BLaER1 (cell line): ENCODE results near the gene DRAM1.

ENCODE experiments used
- H3K27ac ChIP-seq: shearing (Covaris generic); formaldehyde crosslinking; 2 replicates; pipeline ENCODE4 v1.8.1; 2022
- H3K27me3 ChIP-seq: shearing (Covaris generic); formaldehyde crosslinking; 2 replicates; pipeline ENCODE4 v1.8.1; 2022
- H3K36me3 ChIP-seq: shearing (Covaris generic); formaldehyde crosslinking; 2 replicates; pipeline ENCODE4 v1.8.1; 2022
- H3K4me1 ChIP-seq: shearing (Covaris generic); formaldehyde crosslinking; 2 replicates; pipeline ENCODE4 v1.8.1; 2022
- H3K4me2 ChIP-seq: shearing (Covaris generic); formaldehyde crosslinking; 2 replicates; pipeline ENCODE4 v1.8.1; 2022
- H3K4me3 ChIP-seq: shearing (Covaris generic); formaldehyde crosslinking; 2 replicates; pipeline ENCODE4 v1.8.1; 2022
- H3K9ac ChIP-seq: shearing (Covaris generic); formaldehyde crosslinking; 2 replicates; pipeline ENCODE4 v1.8.1; 2022
- H3K9me3 ChIP-seq: shearing (Covaris generic); formaldehyde crosslinking; 2 replicates; pipeline ENCODE4 v1.8.1; 2022
- H4K20me1 ChIP-seq: shearing (Covaris generic); formaldehyde crosslinking; 2 replicates; pipeline ENCODE4 v1.8.1; 2022
- Cebpa-rat ChIP-seq: shearing (Covaris generic); IDR thresholded peaks from 2 replicates; pipeline ENCODE4 v1.8.1; 2022

Gene DRAM1

DNA sequence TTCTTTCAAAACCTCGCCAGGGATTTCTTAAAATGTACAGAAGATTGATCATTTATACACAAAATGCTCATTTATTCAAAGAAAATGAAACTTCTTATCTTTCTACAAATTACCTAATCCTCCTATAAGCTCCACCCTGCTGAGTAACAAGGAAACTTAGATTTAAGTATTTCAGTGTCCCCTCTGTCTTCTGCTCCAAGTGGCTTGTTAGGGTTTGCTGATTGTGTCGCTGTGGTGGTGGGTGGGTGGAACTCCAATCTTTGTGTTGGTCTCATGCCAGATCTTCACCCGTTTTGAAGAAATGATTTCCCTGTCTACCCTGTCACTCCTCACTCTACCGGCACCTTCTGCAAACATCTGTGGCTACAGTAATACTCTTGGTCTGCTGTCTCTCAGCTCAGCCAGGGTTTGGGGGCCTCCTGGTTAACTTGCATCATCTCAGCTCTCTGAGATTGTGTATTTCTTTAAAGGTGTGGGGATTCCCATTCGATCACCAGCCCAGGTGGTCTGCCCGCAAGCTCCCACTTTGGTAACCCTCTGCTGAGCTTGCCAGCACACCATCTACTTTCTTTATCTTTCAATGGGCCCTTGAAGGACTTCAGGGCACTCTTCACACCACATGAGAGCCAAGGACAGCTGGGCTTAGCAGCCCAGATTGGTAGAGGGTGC is 73.8 kb downstream of the DRAM1 start:
- Histone ChIP-seq H3K27me3 (no peaks in the 10 kb centered on the region), H3K4me2 (no peak overlapping the region), H3K9me3 (no peaks in the 10 kb centered on the region), H4K20me1 (no peaks in the 10 kb centered on the region), H3K36me3 (no peaks in the 10 kb centered on the region), H3K9ac (no peak overlapping the region), H3K4me1 (no peaks in the 10 kb centered on the region), H3K27ac (no peak overlapping the region), H3K4me3 (no peak overlapping the region)
- TF ChIP-seq Cebpa-rat, result no peak

DNA sequence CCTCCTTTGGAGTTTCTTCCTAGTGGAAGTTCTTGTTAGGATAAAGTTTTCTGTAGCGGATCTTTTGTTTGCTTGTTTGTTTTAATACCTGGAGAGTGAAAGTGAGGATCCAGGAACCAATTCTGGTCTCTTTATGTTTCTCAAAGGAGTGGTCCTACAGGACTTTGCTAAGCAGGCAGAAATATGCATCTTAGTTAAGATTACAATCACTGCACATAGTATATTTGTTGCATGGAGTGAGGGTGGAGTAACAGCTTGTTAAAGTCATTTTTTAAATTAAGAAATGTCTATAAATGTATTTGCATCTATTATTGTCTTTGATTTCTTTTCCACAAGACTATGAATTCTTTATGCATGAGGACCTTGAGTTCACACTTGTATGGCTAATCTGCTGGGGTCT is 76.7 kb downstream of the DRAM1 start:
- no peaks in the 10 kb centered on the region for H3K27me3 ChIP-seq
- H3K9me3 ChIP-seq, result no peaks in the 10 kb centered on the region
- H3K27ac ChIP-seq, result no peak overlapping the region
- H3K4me2 ChIP-seq, result no peak overlapping the region
- TF ChIP-seq Cebpa-rat, result no peak
- H4K20me1 ChIP-seq, result no peaks in the 10 kb centered on the region
- H3K36me3 ChIP-seq, result no peaks in the 10 kb centered on the region
- H3K9ac ChIP-seq, result no peak overlapping the region
- H3K4me1 ChIP-seq, result no peaks in the 10 kb centered on the region
- no peak overlapping the region for H3K4me3 ChIP-seq

DNA sequence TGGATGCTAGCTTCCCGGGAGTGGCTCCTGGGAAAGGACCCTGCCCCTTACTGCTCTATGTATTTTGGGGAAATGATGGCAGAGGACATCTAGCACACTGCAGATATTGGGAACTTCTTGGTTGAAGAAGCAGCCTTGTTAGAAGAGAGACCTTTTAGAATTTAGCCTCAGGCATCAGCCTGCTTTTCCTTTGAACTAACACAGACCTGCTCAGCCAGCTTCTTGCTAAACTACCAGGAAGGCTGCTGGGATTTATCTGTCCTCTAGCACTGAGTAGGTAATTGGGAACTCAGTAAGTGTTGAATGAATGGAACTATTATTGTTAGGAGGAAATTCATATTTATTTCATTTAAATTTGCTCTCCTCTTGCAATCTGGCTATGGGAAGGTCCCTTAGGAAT is 77.3 kb downstream of the DRAM1 start:
- Histone ChIP-seq H3K4me3 (no peak overlapping the region), H3K9ac (no peak overlapping the region), H3K36me3 (no peaks in the 10 kb centered on the region), H4K20me1 (no peaks in the 10 kb centered on the region), H3K27ac (no peak overlapping the region), H3K9me3 (peaks cover 3% of the 10 kb centered on the region), H3K4me2 (no peak overlapping the region), H3K27me3 (no peaks in the 10 kb centered on the region), H3K4me1 (no peaks in the 10 kb centered on the region)
- no peak for TF ChIP-seq Cebpa-rat

GRCh38 chr12:101957252-101957959 is 80.0 kb downstream of the DRAM1 start:
- no peaks in the 10 kb centered on the region for H4K20me1 ChIP-seq
- no peaks in the 10 kb centered on the region for H3K27me3 ChIP-seq
- no peak overlapping the region for H3K9ac ChIP-seq
- TF ChIP-seq Cebpa-rat, result no peak
- H3K4me2 ChIP-seq, result no peak overlapping the region
- H3K4me3 ChIP-seq, result no peak overlapping the region
- H3K27ac ChIP-seq, result no peak overlapping the region
- H3K36me3 ChIP-seq, result no peaks in the 10 kb centered on the region
- H3K9me3 ChIP-seq, result peaks cover 6% of the 10 kb centered on the region
- no peaks in the 10 kb centered on the region for H3K4me1 ChIP-seq

DNA sequence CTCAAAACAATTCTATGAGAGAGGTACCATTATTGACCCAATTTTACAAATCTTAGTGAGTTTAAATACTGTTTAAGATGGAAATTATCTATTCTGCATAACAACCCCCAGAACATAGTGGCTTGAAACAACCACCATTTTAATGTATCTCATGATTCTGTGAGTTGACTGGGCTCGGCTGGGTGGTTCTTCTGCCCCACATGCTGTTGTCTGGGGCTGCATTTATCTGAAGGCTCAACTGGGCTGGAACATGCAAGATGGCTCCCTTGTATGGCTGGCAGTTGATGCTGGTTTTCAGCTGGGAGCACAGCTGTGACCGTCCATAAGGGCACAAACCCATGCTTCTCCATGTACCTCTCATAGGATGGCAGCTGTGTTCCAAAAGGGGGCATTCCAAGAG is 82.2 kb downstream of the DRAM1 start:
- H3K36me3 ChIP-seq, result no peaks in the 10 kb centered on the region
- no peak overlapping the region for H3K27ac ChIP-seq
- H3K9me3 ChIP-seq, result peaks cover 6% of the 10 kb centered on the region
- H3K4me2 ChIP-seq, result no peak overlapping the region
- H3K4me3 ChIP-seq, result no peak overlapping the region
- H3K9ac ChIP-seq, result no peak overlapping the region
- TF ChIP-seq Cebpa-rat, result no peak
- H4K20me1 ChIP-seq, result no peaks in the 10 kb centered on the region
- H3K4me1 ChIP-seq, result no peaks in the 10 kb centered on the region
- no peaks in the 10 kb centered on the region for H3K27me3 ChIP-seq

- no peak for TF ChIP-seq Cebpa-rat
- no peak overlapping the region for H3K4me2 ChIP-seq
- H3K9ac ChIP-seq, result no peak overlapping the region
- H3K36me3 ChIP-seq, result no peaks in the 10 kb centered on the region
- peaks cover 5% of the 10 kb centered on the region for H3K4me1 ChIP-seq
- no peaks in the 10 kb centered on the region for H3K27me3 ChIP-seq
- no peaks in the 10 kb centered on the region for H4K20me1 ChIP-seq
- H3K9me3 ChIP-seq, result peaks cover 6% of the 10 kb centered on the region
- H3K4me3 ChIP-seq, result no peak overlapping the region
- no peak overlapping the region for H3K27ac ChIP-seq
Measured at GRCh38 chr12:101962486-101962885, 85.1 kb downstream of the DRAM1 start.

DNA sequence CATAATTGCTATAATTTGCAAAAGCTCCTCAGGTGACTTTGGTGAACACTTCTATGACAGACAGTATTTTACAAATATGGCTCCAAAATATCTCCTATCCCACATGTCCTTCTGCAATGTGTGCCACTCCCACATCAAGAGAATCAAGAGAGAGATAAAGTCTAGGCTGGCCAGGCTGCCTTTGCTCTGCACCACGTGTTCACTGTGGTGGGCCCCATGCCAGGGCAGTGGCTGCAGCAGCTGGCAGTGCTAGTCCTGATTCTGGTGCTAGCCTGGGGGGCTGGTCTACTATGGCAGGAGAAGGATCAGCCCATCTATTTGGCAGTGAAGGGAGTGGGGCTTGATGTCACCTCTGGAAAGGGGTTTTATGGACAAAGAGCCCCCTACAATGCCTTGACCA is 86.3 kb downstream of the DRAM1 start:
- no peak for TF ChIP-seq Cebpa-rat
- peaks cover 11% of the 10 kb centered on the region for H3K4me1 ChIP-seq
- no peak overlapping the region for H3K4me2 ChIP-seq
- H3K4me3 ChIP-seq, result no peak overlapping the region
- H3K9ac ChIP-seq, result no peak overlapping the region
- no peaks in the 10 kb centered on the region for H3K27me3 ChIP-seq
- no peaks in the 10 kb centered on the region for H3K36me3 ChIP-seq
- H4K20me1 ChIP-seq, result no peaks in the 10 kb centered on the region
- no peak overlapping the region for H3K27ac ChIP-seq
- peaks cover 6% of the 10 kb centered on the region for H3K9me3 ChIP-seq

DNA sequence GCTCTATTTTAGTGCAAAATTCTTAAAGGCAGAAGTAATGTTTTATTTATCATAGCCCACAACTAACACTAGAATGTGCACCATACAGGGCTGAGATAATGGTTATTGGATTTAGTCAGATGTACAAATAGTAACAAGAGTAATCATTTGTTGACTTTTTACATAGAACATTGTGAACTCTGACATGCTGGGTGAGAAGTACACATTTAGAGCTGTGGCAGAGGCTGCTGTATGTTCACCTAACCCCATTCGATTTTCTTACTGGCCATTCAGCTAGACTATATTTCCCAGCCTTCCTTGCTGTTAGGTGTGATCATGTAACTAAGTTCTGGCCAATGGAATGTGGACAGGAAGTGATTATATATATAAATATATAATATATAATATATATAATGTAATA is 89.1 kb downstream of the DRAM1 start:
- Histone ChIP-seq H3K9me3 (no peaks in the 10 kb centered on the region), H4K20me1 (no peaks in the 10 kb centered on the region), H3K9ac (no peak overlapping the region), H3K4me1 (peaks cover 11% of the 10 kb centered on the region), H3K27me3 (no peaks in the 10 kb centered on the region), H3K36me3 (no peaks in the 10 kb centered on the region), H3K4me3 (no peak overlapping the region), H3K27ac (no peak overlapping the region), H3K4me2 (no peak overlapping the region)
- TF ChIP-seq Cebpa-rat, result no peak

DNA sequence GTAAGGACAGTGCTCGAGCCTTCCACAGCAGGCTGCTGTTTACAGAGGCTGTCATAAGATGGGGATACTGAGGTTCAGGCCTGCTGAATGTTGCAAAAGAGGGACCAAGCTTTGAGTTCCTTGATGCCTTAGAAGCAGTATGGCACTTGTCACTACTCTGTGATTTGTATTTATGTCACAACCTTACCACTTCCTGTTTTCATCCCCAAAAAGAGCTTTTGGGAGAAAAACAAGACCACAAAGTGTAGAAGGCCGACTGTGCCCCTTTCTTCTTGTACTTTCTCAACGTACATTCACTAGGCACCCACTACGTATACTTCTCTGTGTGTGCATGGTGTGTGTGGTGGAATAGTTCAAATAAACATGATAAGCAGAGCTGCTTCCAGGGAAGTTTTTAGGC is 90.1 kb downstream of the DRAM1 start:
- no peaks in the 10 kb centered on the region for H3K36me3 ChIP-seq
- no peak for TF ChIP-seq Cebpa-rat
- peaks cover 11% of the 10 kb centered on the region for H3K4me1 ChIP-seq
- no peaks in the 10 kb centered on the region for H4K20me1 ChIP-seq
- H3K4me3 ChIP-seq, result no peak overlapping the region
- H3K9ac ChIP-seq, result no peak overlapping the region
- peak overlapping the region; percentile 11; the same call in 1 of the 2 replicates for H3K27ac ChIP-seq
- no peaks in the 10 kb centered on the region for H3K9me3 ChIP-seq
- peak overlapping the region; percentile 57 for H3K4me2 ChIP-seq
- no peaks in the 10 kb centered on the region for H3K27me3 ChIP-seq

GRCh38 chr12:101968770-101969169 is 91.4 kb downstream of the DRAM1 start:
- peaks cover 11% of the 10 kb centered on the region for H3K4me1 ChIP-seq
- H3K4me3 ChIP-seq, result no peak overlapping the region
- no peak overlapping the region for H3K9ac ChIP-seq
- no peak overlapping the region for H3K27ac ChIP-seq
- TF ChIP-seq Cebpa-rat, result no peak
- H3K27me3 ChIP-seq, result no peaks in the 10 kb centered on the region
- no peaks in the 10 kb centered on the region for H3K9me3 ChIP-seq
- H4K20me1 ChIP-seq, result no peaks in the 10 kb centered on the region
- H3K36me3 ChIP-seq, result no peaks in the 10 kb centered on the region
- no peak overlapping the region for H3K4me2 ChIP-seq
